Thyroid gland (tissue), 4 donors: ENCODE data around the gene CHMP4B. TPM values are rescaled to one million over a fixed set of nuclear protein-coding genes. Genes with fewer than 3 reads are reported as not detected.
A peak's percentile ranks its signal among the peaks of the same experiment; 100 is the strongest.

ENCODE experiments used
- DNase-seq, 2 donors: peaks; one replicate each; pipeline ENCODE4 v3.0.0-alpha.2; 2019
- H3K27ac ChIP-seq, 3 donors: fragments of 200-600 bp; sonication (generic); 1 replicate in 2 of 3; 2 replicates in 1 of 3; pipeline ENCODE4 v1.5.1; 2016 to 2019; ENCODE audit warnings: mild to moderate bottlenecking in 1 of 3, moderate library complexity in 1 of 3
- H3K27me3 ChIP-seq: fragments of 200-600 bp; sonication (generic); one replicate; pipeline ENCODE4 v1.5.1; 2019
- H3K36me3 ChIP-seq, 2 donors: fragments of 200-600 bp; sonication (generic); one replicate each; pipeline ENCODE4 v1.5.1; 2016 to 2019
- H3K4me1 ChIP-seq, 2 donors: fragments of 200-600 bp; sonication (generic); one replicate each; pipeline ENCODE4 v1.5.1; 2017 to 2019
- H3K4me3 ChIP-seq, 3 donors: fragments of 200-600 bp; sonication (generic); replicated peaks in 1 of 3; 1 replicate in 2 of 3; 2 replicates in 1 of 3; pipeline ENCODE4 v1.5.1; 2016; ENCODE audit warnings: mild to moderate bottlenecking in 1 of 3
- H3K9me3 ChIP-seq: fragments of 200-600 bp; sonication (generic); one replicate; pipeline ENCODE4 v1.5.1; 2017
- CTCF ChIP-seq, 6 experiments: fragments of 200-600 bp in 3 of 6; fragments of 450-650 bp in 3 of 6; sonication (generic) in 3 of 6; IDR thresholded peaks; one replicate each; pipeline ENCODE4 v1.5.1; 2016 to 2019; ENCODE audit warnings: antibody characterized with exemption in 6 of 6, mild to moderate bottlenecking in 2 of 6, inconsistent platforms in 1 of 6, moderate library complexity in 1 of 6
- POLR2A ChIP-seq, 2 donors: fragments of 450-650 bp; IDR thresholded peaks; one replicate each; pipeline ENCODE4 v1.6.1; 2017; ENCODE audit warnings: antibody characterized with exemption in 2 of 2, mild to moderate bottlenecking in 2 of 2, moderate library complexity in 1 of 2
- WGBS, 2 donors: methylation state at CpG; one replicate each; pipeline ENCODE4 v1.1.5; 2017; 5-methylcytosine and 5-hydroxymethylcytosine counted together
- intact Hi-C: fragments of 100-400 bp; cut with DNase I; formaldehyde crosslinking; loops from one replicate; pipeline ENCODE4 v1.15.1; 2023
- total RNA-seq, 4 donors: library from RNA; depleted of rRNA; stranded (reverse); fragments of >200 nt; gene quantifications; one replicate each; pipeline ENCODE4 v1.2.3, GENCODE V29; 2016

CHMP4B gene
- total RNA-seq, 4 donors from 2014 or later, result 70.3 to 93.5 (median 85.7) TPM

DNA sequence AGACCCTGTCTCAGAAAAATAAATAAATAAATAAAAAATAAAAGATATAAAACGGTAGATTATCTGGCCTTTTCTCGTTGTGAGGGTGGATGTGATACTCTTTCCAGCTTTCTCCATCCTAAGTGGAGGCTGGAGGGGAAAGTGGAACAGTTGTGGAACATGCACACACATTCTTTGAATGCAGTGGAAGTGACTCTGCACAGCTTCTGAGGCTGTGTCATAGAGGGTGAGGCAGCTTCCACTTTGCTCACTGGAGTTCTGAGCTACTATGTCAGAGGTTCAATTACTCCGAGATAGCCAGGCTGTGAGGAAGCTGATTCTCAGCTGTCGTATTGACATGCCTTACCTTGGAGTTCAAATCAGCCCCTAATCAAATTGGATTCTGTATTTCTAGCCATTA lies 82.2 kb downstream of the CHMP4B start:
- H3K4me1 ChIP-seq, result no peaks in the 10 kb centered on the region
- no peaks in the 10 kb centered on the region for H3K9me3 ChIP-seq
- no peak overlapping the region for H3K27ac ChIP-seq
- intact Hi-C loops, result no loop called here
- no peaks in the 10 kb centered on the region for H3K27me3 ChIP-seq
- no peak overlapping the region for H3K4me3 ChIP-seq
- no peak for DNase-seq
- WGBS, 2 donors, result 89 to 93% methylated on average over 4 of the region's 4 CpGs
- H3K36me3 ChIP-seq, result no peaks in the 10 kb centered on the region
- TF ChIP-seq CTCF (IDR thresholded peaks at IDR 0.05) (no peak), POLR2A (IDR thresholded peaks at IDR 0.05) (no peak)

DNA sequence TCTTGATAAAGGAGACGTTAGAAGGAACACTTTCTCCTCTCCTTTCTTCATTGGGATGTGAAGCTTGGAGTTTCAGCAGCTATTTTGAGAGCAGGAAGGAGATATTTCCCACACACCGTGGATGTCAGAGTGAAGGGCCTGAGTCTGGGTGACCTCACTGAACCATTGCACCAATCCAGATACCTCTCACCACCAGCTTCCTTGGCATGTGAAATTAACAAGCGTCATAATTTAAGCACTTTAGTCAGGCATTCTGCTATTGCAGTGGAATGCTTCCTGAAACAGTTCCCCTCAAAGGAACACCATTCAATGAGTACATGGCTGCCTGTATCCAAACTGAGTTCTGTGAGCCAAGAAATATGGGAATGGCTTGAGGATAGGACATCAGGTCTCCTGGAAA lies 83.7 kb downstream of the CHMP4B start:
- Histone ChIP-seq H3K9me3 (no peaks in the 10 kb centered on the region), H3K4me3 (no peak overlapping the region), H3K27me3 (no peaks in the 10 kb centered on the region), H3K27ac (no peak overlapping the region), H3K36me3 (no peaks in the 10 kb centered on the region), H3K4me1 (no peaks in the 10 kb centered on the region)
- WGBS, 2 donors, result 58 to 78% methylated on average over 3 of the region's 3 CpGs
- TF ChIP-seq POLR2A (IDR thresholded peaks at IDR 0.05) (no peak), CTCF (IDR thresholded peaks at IDR 0.05) (no peak)
- intact Hi-C loops, result no loop called here
- DNase-seq, result no peak

DNA sequence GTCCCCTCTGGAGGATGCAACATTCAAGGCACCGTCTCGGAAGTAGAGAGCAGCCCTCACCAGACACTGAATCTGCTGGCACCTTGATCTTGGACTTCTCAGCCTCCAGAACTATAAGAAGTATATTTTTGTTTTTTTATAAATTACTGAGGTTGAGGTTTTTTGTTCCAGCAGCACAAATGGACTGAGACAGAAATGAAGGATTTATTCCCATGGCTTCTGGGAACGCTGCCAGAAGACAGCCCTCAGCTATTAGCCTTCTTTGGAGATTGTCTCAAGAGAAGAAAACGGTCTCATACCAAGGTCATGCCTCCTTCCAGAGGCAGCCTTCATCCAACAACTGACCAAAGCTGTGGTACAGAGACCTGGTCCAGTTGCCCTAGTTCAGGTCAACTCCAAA lies 85.4 kb downstream of the CHMP4B start:
- Histone ChIP-seq H3K9me3 (no peaks in the 10 kb centered on the region), H3K36me3 (no peaks in the 10 kb centered on the region), H3K27ac (no peak overlapping the region), H3K27me3 (no peaks in the 10 kb centered on the region), H3K4me3 (no peak overlapping the region), H3K4me1 (no peaks in the 10 kb centered on the region)
- DNase-seq, result peak; percentile 50 to 63
- 35 to 55% methylated on average over 4 of the region's 4 CpGs for WGBS, 2 donors
- no peak for TF ChIP-seq CTCF (IDR thresholded peaks at IDR 0.05)
- intact Hi-C loops, result no loop called here

DNA sequence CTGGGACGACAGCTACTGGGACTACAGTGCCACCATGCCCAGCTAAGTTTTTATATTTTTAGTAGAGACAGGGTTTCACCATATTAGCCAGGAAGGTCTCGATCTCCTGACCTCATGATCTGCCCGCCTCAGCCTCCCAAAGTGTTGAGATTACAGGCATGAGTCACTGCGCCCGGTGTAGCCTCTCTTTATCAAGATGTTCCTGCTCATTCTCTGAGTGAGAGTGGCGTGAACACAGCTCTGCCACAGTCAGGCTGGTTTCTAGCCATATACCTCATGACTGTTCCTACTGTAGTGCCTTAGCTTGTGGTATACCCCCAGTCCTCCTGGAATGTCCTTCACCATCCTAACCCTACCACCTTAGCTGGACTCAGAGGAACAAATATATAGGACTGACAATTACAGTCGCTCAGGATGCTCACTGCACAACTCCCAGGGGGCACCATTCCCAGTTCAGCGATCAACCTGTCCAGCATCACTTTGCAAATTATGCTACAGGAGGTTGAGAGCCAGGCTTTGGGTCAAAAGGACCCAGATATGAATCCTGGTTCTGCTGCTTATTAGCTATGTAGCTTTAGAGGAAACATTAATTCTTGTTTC lies 86.3 kb downstream of the CHMP4B start:
- 81 to 90% methylated on average over 6 to 8 of the region's 8 CpGs for WGBS, 2 donors
- Histone ChIP-seq H3K4me3 (no peak overlapping the region), H3K4me1 (no peaks in the 10 kb centered on the region), H3K9me3 (no peaks in the 10 kb centered on the region), H3K27me3 (no peaks in the 10 kb centered on the region), H3K36me3 (no peaks in the 10 kb centered on the region), H3K27ac (no peak overlapping the region)
- DNase-seq, result no peak
- TF ChIP-seq POLR2A (IDR thresholded peaks at IDR 0.05) (no peak), CTCF (IDR thresholded peaks at IDR 0.05) (no peak)
- intact Hi-C loops, result no loop called here

DNA sequence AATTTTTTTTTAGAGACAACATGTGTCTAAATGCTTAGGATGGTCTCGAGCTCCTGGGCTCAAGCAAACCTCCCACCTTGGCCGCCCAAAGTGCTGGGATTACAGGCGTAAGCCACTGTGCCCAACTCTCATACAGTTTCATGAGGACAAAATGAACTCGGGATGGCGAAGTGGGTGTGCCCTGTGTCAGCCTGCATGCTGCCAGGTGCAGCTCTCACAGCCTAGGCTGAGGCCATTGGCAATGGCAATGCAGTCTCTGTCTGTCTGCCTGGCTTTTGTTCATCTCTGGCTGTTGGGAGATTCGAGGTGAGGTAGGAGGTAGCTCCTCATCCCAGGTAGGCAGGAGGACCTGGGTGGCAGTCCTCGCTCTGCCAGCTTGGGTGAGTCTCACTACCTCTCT lies 88.0 kb downstream of the CHMP4B start:
- H3K4me3 ChIP-seq, result no peak overlapping the region
- no peak for TF ChIP-seq POLR2A (IDR thresholded peaks at IDR 0.05)
- DNase-seq, result no peak
- no peaks in the 10 kb centered on the region for H3K4me1 ChIP-seq
- 91 to 93% methylated on average over 7 of the region's 7 CpGs for WGBS, 2 donors
- intact Hi-C loops, result no loop called here
- H3K36me3 ChIP-seq, result no peaks in the 10 kb centered on the region
- no peaks in the 10 kb centered on the region for H3K9me3 ChIP-seq
- no peaks in the 10 kb centered on the region for H3K27me3 ChIP-seq
- H3K27ac ChIP-seq, result no peak overlapping the region
